Body of pancreas (tissue), 4 donors: ENCODE measurements around the gene AGPAT3.

ENCODE experiments used
- POLR2A ChIP-seq, 3 donors: fragments of 450-650 bp; IDR thresholded peaks; one replicate each; pipeline ENCODE4 v1.6.1; 2016; ENCODE audit warnings: antibody characterized with exemption in 3 of 3, mild to moderate bottlenecking in 2 of 3
- TF ChIP-seq, protein P1 (sequence below), 7 experiments: fragments of 450-650 bp in 4 of 7; fragments of 200-600 bp in 3 of 7; sonication (generic) in 3 of 7; IDR thresholded peaks; one replicate each; pipeline ENCODE4 v1.5.1; 2016 to 2019; ENCODE audit warnings: antibody characterized with exemption in 7 of 7

DNA sequence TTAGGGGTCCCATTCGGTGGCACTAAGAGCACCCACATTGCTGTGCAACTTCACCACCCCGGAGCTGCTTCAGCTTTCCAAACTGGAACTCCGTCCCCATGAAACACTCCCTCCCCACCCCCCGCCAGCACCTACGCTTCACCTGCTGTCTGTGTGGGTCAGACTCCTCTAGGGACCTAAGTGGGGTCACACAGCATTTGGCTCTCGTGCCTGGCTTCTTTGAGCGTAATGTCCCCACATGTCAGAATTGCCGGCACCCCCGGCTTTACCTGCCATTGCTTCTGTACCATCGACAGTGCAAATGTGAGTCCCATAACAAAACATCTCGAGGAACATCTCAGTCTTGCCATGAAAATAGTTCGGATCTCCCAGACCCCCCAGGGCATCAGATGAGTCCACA lies 35.9 kb upstream of the AGPAT3 start:
- TF ChIP-seq, protein P1, sequence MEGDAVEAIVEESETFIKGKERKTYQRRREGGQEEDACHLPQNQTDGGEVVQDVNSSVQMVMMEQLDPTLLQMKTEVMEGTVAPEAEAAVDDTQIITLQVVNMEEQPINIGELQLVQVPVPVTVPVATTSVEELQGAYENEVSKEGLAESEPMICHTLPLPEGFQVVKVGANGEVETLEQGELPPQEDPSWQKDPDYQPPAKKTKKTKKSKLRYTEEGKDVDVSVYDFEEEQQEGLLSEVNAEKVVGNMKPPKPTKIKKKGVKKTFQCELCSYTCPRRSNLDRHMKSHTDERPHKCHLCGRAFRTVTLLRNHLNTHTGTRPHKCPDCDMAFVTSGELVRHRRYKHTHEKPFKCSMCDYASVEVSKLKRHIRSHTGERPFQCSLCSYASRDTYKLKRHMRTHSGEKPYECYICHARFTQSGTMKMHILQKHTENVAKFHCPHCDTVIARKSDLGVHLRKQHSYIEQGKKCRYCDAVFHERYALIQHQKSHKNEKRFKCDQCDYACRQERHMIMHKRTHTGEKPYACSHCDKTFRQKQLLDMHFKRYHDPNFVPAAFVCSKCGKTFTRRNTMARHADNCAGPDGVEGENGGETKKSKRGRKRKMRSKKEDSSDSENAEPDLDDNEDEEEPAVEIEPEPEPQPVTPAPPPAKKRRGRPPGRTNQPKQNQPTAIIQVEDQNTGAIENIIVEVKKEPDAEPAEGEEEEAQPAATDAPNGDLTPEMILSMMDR (IDR thresholded peaks at IDR 0.05): no peak
- no peak for TF ChIP-seq POLR2A (IDR thresholded peaks at IDR 0.05)
